NOMO-1 (cell line): Measurements from ENCODE around the gene USP16.
A peak's percentile ranks its signal among the peaks of the same experiment; 100 is the strongest.

Source experiments
- DNase-seq, 2 experiments: peaks; one replicate each; lab custom pipeline; 2025; ENCODE audit not compliant: unreplicated experiment in 2 of 2; lab: John Stamatoyannopoulos, UW

USP16 gene

GRCh38 chr21:29080454-29080941 is 56.0 kb downstream of the USP16 start:
- DNase-seq: no peak

GRCh38 chr21:29082046-29082815 is 57.8 kb downstream of the USP16 start:
- DNase-seq: no peak

- no peak for DNase-seq
Observed at GRCh38 chr21:29083306-29083705, 58.8 kb downstream of the USP16 start.

- no peak for DNase-seq
Observed at GRCh38 chr21:29084372-29084771, 59.9 kb downstream of the USP16 start.

- no peak for DNase-seq
Observed at GRCh38 chr21:29085106-29085752, 60.8 kb downstream of the USP16 start.

GRCh38 chr21:29091033-29091432 is 66.6 kb downstream of the USP16 start:
- no peak for DNase-seq

- no peak for DNase-seq
Observed at GRCh38 chr21:29092102-29092959, 67.9 kb downstream of the USP16 start.

- DNase-seq: peak in 1 of 2 experiments; percentile 33
Observed at GRCh38 chr21:29096218-29097015, 71.9 kb downstream of the USP16 start.

GRCh38 chr21:29098156-29098555 is 73.7 kb downstream of the USP16 start:
- DNase-seq: no peak

GRCh38 chr21:29102791-29103257 is 78.4 kb downstream of the USP16 start:
- DNase-seq: no peak
